NCI-H128 (cell line): ENCODE data around the gene HNRNPF.
"Not testable (repeated sequence)": the region's sequence is repeated elsewhere in the genome, so short reads cannot be mapped to it uniquely, and the experiment has no call there.

Source experiments
- DNase-seq: peaks from one replicate; lab custom pipeline; 2025; ENCODE audit not compliant: unreplicated experiment; lab: John Stamatoyannopoulos, UW

Gene HNRNPF

GRCh38 chr10:43352951-43353350 lies 56.0 kb downstream of the HNRNPF start:
- no peak for DNase-seq

DNA sequence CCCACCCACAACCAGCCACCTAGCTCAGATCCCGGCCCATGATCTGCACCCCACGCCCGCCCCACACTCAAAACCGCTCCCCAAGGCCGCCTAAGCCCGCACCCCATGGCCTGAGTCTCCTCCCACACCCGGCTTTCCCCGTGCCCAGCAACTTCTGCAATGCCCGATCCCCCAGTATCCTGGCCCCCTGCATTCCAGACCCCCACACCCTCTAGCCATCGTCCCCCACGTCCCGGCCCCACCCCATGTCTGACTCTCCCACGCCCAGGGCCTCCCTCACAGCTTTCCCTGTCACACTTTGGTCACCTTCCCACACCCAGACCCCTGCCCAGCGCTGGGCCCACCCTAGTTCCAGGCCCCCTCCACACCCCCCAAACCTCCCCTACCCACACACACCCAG lies 57.7 kb downstream of the HNRNPF start:
- DNase-seq: no peak

GRCh38 chr10:43350686-43351085 lies 58.3 kb downstream of the HNRNPF start:
- DNase-seq: no peak

- no peak for DNase-seq
Observed at GRCh38 chr10:43350156-43350555, 58.8 kb downstream of the HNRNPF start.

DNA sequence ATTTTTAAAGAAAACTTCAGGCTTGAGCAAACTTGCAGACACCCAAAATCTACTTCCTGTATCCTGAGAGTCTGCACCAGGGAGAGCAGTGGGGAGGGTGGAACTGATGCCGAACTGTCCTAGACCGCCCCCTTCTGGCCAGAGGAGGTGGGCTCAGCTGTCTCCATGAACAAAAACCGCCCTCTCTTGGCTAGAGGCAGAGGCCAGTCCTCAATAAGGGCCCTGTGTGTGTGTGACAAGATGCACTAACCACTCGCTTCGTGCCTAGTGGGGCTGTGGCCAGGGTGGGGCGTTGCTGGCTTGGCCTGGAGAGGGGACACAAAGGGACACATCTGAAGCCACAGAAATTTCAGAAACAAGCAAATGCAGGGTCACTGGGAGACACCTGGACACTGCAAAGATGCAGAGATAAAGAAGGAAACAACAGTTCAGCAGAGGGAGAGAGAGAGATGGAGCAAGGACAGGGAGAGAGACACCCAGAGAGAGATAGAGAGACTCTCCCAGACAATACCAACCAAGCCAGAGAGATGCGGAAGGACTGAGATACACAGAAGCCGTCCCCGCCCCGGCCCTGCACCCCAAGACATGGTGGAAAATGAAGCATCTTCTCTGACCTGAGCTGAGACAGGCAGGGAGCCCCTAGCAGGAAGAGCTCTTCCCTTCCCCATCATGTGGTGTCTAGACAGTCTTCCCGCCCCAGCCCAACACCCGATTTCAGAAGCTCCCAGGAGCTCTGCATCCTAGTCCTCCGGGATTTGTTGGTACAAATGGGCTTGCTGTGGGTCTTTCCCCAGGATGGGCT lies 60.3 kb downstream of the HNRNPF start:
- DNase-seq: peak; percentile 18

DNA sequence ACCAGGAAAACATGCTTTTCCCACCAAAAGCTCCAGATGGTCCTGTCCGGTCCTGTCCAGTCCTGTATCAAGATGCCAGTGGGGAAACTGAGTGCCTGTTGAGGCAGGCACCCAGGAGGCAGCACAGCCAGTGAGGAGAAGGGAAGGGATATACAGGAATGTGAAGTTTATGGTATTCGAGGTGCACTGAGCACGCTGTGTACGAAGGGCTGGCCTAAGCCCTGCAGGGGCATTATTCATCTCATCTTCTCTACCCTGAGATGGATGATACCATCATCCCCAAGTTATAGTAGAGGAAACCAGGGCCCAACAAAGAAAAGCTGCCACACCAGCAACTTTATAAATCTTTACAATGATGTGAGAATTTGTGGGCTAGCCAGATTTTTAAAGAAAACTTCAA lies 61.0 kb downstream of the HNRNPF start:
- no peak for DNase-seq

- DNase-seq: no peak
Observed at GRCh38 chr10:43344051-43344450, 64.9 kb downstream of the HNRNPF start.

GRCh38 chr10:43343126-43343525 lies 65.9 kb downstream of the HNRNPF start:
- DNase-seq: no peak

GRCh38 chr10:43342279-43343125 lies 66.5 kb downstream of the HNRNPF start:
- no peak for DNase-seq

- no peak for DNase-seq
Observed at GRCh38 chr10:43341450-43341849, 67.5 kb downstream of the HNRNPF start.

DNA sequence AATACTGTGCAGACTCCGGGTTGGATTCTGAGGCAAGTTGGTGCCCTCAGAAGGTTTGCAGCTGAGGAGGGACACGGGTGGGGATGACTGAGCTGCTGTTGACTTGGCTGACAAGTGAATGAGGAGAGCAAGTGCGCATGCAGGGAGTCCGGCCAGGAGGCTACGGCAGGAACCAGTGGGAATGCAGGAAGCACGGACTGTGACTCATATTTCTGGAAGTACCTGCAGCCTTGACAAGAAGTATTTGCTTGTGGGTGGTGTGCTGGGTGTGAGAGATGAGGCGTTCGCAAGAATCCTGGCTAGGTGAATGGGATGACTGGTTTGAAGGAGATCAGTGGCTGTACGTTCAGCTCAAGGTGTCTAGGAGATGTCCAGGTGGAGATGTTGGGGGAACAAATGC lies 68.4 kb downstream of the HNRNPF start:
- DNase-seq: no peak

- no peak for DNase-seq
Observed at GRCh38 chr10:43340101-43340500, 68.9 kb downstream of the HNRNPF start.

DNA sequence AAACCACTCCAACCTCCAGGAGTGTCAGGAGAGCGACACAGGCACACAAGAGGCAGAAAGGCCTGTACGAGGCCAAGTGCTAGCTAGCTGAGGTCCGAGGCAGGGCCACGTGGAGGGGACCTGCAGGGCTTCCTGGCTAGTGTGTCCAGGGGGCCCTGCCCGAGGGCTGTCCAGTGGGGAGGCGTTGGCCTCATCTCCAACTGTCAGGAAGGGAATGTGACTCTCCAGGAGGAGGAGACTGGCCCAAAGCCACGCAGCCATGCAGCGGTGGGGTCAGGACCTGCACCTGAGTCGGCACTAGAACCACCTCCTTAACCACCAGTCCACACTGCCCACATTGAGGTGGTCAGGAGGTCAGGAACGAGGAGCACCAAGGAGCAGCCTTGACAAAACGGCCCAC lies 69.8 kb downstream of the HNRNPF start:
- no peak for DNase-seq

DNA sequence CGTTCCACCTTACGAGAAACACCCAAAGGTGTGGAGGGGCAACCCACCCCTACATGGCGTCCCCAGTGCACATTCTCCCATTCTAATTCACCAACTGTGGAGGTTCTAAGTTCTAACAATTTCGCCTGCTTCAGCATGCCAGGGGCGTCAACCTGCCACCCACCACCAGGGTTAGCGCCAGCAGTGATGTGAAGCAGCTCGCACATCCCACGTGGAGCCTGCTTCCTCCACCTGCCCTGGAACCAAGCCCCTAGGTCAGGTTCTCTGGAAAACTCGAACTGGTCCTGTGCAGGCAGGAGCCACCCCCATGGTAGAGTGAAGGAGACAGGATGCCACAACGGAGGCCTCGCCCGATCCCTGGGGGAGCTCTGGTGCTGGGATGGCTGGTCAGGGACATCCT lies 70.9 kb downstream of the HNRNPF start:
- no peak for DNase-seq

GRCh38 chr10:43337536-43337935 lies 71.5 kb downstream of the HNRNPF start:
- not testable (repeated sequence) for DNase-seq

DNA sequence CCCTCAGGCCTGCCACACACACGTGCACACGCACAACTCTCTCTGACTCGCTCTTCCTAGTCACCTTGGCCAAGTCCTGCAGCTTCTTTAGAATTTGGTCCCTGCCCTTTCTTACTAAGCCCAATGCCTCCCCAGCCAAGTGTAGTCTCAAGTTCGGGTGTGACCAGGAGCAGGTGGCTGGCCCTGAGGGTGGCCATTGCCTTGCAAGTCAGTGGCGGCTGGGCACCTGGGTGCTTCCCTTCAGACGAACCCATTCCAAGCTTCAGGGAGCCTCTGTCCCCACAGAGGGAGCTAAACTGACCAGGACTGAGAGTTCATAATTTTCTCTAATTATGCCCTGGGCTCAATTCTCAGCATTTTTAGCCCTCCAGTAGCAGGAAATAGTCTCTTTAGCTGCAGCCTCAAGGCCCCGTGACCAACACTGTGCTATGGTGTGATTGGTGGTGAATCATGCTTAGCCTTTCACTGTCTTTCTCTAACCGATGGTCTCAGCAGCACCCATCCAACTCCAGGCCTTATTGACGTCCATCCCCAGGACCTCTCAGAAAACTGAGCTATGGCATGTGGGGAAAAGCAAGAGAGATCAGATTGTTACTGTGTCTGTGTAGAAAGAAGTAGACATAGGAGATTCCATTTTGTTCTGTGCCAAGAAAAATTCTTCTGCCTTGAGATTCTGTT lies 72.2 kb downstream of the HNRNPF start:
- no peak for DNase-seq

- no peak for DNase-seq
Observed at GRCh38 chr10:43336061-43336460, 72.9 kb downstream of the HNRNPF start.
